NOMO-1 treated with DMSO at 0.1 percent for 48 hours (cell line): ENCODE results near the gene COG8.
"Not testable (repeated sequence)": the region's sequence is repeated elsewhere in the genome, so short reads cannot be mapped to it uniquely, and the experiment has no call there.

Source experiments
- DNase-seq: peaks from one replicate; lab custom pipeline; 2025; ENCODE audit not compliant: unreplicated experiment; lab: John Stamatoyannopoulos, UW

The COG8 gene

DNA sequence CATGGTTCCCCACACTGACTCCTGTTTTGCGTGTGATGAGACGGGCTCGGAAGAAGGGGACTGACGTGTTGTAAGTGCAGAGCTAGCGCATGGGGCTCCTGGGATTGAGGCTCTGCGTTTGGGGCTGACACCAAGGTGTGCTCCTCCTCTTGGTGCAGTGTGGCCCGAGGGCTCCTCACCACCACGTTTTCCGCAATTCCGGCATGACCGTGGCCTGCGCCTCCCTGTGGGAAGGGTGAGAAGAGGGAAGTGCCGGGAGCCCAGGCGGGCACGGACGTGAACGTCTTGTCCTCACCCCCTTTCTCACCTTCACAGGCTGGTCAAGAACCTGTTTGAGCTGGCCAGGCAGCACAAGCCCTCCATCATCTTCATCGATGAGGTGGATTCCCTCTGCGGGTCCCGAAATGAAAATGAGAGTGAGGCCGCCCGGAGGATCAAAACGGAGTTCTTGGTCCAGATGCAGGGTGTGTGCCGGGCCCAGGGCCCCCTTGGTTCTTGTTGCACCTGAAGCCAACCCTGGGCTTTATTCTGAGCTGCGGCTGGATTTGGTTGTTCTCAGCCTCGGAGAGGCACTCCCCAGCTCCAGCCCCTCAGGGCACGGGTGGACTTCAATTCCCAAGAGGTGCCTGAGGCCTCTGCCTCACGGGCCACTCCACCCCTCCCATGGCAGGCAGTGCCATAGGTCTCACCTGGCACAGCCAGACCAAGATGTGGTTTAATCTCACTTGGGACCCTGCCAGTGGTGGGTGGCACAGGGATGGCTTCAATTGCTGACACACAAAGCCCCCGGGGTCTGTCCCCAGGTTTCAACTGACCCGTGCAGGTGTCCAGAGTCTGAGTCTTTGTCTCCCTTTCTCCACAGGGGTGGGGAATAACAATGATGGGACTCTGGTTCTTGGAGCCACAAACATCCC lies 19.3 kb downstream of the COG8 start:
- DNase-seq = no peak

DNA sequence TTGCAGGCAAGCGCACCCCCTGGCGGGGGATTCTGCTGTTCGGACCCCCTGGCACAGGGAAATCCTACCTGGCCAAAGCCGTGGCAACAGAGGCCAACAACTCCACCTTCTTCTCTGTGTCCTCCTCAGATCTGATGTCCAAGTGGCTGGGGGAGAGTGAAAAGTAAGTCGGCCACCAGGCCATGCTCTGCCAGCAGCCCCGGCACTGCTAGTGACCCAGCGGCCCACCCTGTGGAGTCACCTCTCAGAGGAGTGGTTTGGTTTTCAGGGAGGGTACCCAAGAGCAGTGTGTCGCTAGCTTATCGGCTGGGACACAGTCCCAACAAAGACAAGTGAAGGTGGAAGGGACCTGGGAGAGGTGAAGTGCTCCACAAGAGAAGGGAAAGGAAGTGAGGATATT lies 20.0 kb downstream of the COG8 start:
- DNase-seq = no peak

DNA sequence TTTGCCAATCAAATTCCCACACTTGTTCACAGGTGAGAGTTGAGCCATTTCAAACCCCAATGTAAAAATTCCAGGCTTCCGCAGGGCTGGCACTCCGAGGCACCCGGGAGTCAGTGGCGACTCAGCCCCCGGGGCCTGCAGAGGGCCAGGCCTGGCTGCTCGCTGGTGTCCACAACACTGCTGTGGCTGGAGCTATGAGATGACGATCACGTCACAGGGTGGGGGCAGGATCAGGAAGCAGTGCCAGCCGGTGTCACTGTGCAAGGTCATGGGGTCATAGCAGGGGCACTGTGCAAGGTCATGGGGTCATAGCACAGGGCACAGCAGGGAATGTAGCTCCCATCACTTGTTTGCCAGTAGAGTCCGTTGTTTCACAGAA lies 20.5 kb downstream of the COG8 start:
- no peak for DNase-seq

DNA sequence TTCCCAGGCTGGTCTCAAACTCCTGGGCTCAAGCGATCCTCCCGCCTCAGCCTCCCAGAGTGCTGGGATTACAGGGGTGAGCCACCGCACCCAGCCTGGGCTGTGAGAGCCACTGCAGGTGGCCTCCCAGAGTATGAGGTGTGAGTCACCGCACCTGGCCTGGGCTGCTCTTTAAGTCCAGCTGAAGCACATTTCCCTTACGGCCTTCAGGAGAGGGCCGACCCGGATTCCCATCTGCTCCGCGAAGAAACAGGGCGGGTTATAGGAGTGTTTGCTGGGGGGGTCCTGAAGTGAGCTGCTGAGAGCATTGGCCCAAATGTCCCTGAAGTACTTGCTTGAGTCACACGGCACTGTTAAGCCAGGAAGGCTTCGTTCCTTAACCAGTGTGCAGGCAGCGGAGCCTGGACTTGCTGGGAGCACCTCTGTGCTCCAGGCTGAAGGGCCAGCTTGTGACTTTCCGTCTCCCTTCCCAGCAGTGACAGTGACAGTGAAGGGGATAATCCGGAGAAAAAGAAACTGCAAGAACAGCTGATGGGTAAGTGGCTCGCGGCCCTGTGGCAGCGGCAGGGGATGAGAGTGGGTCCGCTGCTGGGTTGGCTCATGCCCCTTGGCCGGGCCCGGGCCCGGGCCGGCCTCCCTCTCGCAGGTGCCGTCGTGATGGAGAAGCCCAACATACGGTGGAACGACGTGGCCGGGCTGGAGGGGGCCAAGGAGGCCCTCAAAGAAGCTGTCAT lies 21.0 kb downstream of the COG8 start:
- no peak for DNase-seq

DNA sequence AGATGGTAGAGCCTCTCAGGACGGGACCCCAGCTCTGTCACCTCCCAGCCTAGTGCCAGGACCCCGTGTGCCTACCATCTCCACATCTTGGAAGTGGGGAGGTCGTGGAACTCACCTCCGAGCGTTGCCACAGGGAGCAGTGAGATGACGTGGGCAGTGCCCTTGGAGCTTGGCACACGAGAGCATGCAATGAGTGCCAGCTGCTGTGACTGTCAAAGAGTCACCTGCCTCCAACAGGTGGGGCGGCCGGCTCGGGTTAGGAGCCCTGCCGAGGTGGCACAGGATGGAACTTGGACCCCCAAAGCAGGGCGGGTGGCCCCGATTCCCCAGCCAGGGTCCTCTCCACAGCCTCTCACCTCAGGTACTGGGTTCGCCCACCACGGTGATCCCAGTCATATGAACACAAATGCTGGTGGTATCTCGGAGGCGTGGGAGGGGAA lies 22.7 kb downstream of the COG8 start:
- no peak for DNase-seq

DNA sequence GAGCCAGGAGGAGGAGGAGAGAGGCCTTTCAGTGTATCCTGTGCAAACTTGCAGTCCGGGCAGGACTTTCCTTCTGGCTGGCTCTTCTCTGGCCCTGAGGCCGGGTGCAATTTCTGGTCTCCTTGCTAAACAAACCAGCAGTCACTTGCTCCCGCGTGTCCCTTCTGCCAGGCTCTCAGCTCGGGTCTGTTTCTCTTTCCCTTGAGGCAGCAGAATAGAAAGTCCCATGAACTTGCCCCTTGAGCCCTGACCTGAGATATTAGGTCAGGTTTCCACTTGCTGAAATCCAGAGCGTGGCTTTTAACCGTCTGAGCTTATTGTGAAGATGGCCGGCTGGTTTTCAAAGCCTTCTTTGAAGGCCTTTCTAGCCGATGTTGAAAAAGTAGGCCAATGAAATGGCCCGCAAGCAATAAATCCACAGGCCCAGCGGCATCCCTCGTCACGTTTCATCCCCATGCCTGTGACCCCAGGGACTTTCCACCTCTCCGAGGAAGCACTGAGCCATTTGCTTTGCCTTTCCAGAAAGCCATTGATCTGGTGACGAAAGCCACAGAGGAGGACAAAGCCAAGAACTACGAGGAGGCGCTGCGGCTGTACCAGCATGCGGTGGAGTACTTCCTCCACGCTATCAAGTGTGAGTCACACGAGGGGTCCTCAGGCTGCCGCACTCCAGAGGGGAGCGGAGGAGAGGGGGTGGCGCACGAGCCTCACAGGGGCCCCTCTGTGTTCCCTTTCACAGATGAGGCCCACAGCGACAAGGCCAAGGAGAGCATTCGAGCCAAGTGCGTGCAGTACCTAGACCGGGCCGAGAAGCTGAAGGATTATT lies 23.7 kb downstream of the COG8 start:
- no peak for DNase-seq

DNA sequence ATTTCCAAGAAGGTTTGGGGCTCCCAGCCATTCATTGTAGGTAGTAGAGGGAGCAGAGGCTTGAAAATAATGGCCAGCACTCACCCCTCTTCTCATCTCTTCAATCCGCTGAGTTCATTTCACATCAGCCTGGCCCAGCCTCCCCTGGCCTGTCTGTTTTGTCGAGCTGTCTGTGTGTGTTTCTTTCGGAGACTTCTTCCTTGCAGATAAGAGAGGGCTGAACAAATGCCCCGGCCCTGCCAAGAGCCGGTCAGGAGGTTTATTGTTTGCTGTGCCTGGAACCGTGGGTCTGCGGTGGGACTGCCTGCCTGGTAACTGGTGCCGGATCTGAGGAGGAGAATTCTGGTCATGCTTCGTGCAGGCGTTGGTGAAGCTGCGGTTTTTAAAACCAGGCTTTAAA lies 24.8 kb downstream of the COG8 start:
- no peak for DNase-seq

DNA sequence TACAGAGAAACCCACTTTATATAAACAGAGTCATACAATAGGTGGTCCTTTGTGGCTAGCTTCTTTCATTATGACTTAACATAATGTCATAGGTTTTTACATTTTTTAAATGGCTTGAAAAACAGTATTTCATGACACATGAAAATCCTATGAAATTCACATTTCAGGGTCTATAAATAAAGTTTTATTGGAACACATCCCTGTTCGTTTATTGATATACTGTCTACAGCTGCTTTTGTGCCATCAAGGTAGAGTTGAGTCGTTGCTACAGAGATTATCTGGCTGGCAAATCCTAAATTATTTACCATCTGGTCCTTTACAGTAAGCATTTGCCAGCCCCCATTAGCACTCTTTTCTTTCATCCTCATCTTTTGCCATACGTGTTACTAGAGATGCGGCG lies 25.9 kb downstream of the COG8 start:
- DNase-seq = no peak

DNA sequence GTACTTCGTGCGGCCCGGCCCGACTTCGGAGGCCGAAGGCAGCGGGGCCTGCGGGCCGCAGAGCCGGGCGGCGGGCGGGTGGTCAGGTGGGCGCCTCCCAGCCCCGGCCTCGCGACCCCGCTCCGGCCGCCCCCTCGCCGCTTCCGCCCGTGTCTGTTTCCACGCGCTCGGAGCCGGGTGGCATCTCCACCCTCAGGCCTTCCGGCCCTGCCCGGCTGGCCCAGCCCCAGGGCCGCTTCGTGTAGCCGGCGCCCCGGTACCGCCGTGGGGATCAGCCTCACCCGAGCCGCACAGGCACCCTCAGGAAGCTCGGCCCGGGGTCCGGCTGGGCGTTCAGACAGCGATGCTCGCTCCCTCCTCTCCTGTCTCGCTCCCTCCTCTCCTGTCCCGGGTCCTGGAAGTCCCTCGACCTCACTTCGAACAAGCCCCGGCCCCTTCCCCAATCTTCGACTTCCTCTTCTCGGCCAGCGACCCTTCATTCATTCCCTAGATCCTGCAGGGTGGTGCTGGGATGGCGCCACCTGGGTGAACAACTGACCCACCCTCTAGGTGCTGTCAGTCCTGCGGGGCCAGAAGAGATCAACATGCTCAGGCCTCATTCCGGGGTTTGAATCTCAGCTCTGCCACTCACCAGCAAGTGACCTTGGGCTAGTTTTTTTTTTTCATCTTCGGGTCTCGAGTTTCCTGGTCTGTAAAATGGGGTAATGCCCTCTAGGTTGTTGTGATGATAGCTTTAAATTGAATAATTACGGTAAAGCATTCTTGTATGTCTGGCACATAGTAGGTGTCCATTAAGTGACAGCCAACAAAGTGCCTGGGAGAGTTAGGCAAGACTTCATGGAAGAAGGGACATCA lies 27.6 kb downstream of the COG8 start:
- DNase-seq = peak; percentile 23

DNA sequence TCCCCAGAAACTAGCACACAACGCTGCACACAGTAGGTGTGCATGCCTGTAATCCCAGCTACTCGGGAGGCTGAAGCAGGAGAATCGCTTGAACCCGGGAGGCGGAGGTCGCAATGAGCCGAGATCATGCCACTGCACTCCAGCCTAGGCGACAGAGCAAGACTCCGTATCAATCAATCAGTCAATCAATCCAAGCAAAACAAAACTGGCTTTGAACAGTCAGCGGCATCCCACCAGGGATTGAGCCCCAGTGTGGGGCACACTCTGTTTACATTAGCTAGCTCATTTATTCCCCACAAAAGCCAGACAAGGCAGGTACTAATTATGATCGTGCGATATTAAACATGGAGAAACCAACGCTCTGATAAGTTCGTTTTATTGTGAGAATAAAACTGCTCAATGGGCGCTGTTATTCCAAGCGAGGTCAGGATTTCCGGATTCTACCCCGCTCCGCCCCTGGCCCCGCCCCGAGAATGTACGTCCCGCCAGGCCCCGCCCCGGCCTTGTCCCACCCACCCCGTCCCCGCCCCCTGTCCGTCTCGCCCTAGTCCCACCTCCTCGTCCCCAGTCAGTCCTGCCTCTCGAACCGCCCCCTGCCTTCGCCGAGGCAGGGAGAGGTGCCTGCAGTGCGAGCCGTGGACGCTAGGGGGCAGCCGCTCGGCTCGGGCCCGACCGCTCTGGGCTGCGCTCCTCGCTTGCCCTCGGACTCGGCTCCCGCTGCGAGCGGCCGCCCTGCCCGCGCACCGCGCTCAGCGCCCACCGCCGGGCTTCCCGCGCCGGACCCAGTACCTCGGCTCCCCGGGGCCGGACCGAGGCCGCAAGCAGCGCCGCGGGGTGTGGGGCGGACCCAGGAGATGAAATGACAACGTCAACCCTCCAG lies 28.5 kb downstream of the COG8 start, which contains the start of gene VPS4A:
Gene VPS4A, plus strand, starts transcription at position 698 of the 880 bp plus-strand sequence. Its CDS starts 162 bp downstream, at position 860.
- peak; percentile 96 for DNase-seq

DNA sequence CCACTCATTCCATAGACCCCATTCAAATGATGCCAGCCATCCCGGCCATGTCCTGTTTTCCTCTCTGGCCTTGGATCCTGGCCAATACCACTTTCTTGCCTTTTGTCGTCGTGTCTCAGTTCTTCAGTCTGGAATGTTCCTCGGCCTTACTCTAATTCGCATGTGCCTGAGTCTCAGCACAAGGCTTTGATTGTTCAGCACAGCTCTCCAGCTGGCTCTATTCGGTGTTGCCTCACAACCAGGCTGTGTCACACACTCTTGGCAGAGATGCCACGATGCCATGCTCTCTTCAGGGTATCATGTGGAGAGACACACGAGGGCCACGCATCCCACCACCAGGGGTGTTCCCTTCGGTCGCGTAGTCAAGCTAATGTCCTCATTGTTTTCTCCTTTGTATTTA lies 30.0 kb downstream of the COG8 start:
- no peak for DNase-seq

DNA sequence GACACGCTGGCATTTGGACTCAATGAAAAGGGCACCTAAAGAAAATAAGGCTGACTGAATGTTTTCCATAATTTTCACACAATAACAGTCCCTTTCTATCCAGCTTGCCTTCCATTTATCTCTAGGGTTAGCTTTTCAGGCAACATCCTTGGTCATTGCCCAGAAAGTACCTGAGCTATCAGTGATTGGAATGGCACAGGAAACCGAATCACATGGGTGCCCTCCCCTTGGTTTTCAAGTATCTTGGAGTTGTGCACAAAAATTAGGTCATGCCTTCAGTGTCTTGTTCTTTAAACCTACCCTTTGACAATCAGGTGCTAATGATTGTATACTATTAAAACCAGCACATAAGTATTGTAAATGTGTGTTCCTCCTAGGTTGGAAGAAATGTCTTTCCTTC lies 31.5 kb downstream of the COG8 start:
- no peak for DNase-seq

DNA sequence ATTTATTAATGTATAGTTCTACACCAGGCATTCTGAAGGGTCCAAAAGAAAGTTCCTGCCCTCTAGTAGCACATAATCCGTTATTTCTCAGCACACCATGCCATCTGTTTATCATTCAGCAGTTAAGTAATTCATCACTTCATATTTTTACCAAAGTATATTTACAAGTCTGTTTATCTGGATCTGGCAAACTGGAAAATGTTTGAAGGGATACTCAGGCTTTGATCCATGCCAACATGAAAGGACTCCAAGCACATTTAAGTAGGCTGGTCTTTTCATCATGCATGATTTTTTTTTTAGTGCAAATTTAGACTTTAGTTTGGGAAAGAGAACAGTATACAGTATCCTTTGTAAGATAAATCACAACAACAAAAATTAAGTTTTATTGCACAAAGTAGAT lies 32.3 kb downstream of the COG8 start:
- DNase-seq = no peak

DNA sequence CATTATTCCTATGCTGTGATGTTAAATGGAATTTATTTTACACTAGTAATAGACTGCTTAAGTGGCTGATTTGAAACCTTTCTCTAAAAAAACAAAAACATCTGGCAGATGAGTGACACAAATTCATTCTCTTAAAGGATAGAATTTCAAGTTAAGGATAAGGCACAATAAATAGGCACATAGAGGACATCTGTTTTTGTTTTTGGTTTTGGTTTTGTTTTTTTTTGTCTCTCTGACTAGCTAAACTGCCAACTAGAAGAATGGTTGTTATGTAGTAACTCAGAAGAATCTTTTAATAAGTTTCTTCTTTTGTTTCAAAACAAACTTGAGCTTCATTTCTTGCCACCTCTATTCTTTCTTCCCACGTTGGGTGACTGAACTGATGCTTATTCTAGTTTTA lies 33.3 kb downstream of the COG8 start:
- DNase-seq = no peak

DNA sequence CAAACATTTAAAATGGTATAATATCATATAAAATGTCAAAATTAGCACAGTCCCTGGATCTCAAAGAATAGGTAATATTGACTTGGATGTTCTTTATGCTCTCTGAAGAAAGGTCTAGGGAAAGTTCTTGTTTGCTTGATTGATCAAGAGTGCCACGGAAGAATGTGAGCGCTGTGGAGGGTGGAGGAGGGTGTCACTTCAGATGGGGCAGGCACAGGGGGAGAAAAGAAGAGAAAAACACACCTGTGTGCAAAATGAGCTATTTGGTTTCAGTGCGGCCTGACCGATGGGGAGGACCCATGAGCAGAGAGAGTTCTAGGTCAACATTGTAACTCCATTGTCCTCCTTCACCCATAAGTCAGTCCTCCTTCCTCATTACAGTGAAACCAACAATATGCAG lies 37.1 kb downstream of the COG8 start:
- DNase-seq = no peak

DNA sequence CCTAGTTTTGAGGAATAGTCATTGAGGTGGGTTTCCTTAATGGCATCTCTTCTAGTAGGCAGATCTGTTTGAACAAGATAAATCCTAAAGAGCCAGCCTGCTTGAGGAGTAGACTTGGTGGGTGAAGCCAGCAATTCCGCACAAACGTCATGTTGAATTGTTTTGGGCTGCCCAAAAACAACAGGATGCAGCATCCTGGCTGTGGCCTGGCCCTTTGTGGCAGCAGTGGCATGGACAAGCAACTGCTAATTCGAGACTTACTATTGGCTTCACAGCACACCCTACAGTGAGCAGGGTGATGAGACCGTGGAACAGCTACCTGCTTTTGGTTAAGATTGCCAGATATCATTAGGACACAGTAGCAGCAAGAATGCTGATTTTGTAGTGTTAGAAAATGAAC lies 37.5 kb downstream of the COG8 start:
- no peak for DNase-seq

DNA sequence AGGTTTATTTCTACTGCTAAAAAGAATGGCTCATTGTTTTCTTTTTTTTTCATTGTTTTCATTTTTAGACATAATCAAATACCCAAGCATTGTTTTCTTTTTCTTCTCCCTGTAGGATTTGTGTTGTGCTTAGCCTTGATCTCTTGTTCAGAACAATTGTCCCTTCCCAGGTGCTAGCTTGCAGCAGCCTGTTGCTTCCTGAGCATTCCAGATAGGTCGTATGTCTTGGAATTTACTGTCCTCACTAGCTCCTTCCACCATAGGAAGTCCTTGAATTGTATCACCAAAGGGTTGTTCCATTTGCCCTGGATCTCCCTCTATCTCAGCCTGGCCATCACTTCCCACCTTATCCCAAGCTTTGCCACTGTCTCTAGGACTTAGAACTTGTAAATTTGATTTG lies 38.2 kb downstream of the COG8 start:
- DNase-seq = no peak

DNA sequence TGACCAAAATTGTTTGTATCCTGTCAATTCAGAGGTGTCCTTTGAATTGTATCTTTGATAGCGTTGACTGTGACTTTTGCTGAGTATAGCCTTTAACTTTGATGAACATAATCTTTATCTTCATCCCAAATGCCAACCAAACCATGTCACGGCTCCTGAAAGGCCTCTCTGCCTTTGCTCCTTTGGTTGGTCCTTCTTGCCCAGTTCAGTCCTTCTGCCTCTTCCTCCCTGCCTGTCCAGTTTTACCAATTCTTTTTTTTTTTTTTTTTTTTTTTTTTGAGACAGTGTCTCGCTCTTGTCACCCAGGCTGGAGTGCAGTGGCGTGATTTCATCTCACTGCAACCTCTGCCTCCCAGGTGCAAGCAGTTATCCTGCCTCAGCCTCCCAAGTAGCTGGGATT lies 41.1 kb downstream of the COG8 start:
- no peak for DNase-seq

DNA sequence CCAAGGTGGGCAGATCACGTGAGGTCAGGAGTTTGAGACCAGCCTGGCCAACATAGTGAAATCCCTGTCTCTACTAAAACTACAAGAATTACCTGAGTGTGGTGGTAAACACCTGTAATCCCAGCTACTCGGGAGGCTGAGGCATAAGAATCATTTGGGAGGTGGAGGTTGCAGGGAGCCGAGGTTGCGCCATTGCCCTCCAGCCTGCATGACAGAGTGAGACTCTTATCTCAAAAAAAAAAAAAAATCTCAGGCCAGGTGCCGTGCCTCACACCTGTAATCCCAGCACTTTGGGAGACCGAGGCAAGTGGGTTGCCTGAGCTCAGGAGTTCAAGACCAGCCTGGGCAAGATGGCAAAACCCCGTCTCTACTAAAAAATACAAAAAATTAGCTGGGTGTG lies 42.6 kb downstream of the COG8 start:
- not testable (repeated sequence) for DNase-seq

DNA sequence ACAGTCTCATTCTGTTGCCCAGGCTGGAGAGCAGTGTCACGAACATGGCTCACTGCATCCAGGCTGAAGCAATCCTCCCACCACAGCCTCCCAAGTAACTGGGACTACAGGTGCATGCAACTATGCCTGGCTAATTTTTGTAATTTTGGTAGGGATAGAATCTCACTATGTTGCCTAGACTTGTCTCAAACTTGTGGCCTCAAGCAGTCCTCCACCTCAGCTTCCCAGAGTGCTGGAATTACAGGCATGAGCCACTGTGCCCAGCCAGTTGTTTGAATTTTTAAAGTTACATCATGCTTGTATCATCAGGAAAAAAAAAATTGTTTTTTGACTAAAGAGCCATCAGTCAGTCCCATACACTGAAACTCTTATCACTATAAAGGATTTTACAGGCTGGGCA lies 45.3 kb downstream of the COG8 start:
- no peak for DNase-seq
